Central memory CD4-positive, alpha-beta T cell (primary cell): ENCODE results near the gene FOXP1.

ENCODE experiments used
- DNase-seq: peaks from one replicate; pipeline ENCODE4 v3.0.0; 2022
- total RNA-seq, 3 experiments: gene quantifications; one replicate each; lab custom pipeline; 2026; lab: John Stamatoyannopoulos, UW

FOXP1 gene
- total RNA-seq: 192 to 343 (median 202) reads per million in 3 experiments

DNA sequence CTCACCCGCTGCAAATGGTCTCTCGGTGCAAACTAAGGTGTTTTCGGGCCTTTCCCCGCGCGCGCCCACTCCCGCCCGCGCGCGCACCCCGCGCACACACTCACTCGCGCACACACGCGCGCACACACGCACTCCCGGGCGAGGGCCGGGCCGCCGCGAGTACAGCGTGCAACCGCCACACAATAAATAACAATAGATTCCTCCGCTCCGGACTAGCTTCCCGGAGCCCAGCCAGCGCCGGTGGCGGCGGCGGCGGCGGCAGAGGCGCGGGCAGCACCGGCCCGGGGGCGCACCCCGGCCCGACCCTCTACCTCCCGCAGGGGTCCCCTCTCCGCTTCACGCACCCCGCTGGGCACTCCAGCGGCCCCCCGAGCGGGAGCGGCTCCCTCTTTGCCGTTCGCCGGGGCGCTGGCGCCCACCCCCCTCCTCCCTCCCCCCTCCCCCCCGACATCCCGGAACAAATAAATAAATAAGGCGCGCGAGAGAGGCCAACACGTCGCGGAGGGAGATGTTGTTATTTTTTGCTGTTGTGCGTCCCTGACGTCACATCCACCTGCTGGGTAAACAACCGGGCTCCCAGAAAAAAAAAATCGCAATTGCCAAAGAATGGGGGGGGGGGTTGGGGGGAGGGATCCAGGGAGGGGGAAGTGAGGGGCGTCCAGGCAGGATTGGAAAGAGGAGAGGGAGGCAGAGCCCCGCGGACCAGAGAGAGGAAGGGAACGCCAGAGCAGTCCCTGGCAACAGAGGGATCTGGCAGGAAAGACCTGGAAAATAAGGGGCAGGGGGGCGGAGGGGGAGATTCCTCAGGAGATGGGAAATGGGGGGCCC is at the start of gene FOXP1:
TSS of gene FOXP1 (minus strand) at position 163 of the 828 bp plus-strand sequence. CDS start 385,347 bp downstream, outside the sequence.
- peak; percentile 67 for DNase-seq

GRCh38 chr3:71629711-71630110 is 46.2 kb upstream of the FOXP1 start:
- no peak for DNase-seq

DNA sequence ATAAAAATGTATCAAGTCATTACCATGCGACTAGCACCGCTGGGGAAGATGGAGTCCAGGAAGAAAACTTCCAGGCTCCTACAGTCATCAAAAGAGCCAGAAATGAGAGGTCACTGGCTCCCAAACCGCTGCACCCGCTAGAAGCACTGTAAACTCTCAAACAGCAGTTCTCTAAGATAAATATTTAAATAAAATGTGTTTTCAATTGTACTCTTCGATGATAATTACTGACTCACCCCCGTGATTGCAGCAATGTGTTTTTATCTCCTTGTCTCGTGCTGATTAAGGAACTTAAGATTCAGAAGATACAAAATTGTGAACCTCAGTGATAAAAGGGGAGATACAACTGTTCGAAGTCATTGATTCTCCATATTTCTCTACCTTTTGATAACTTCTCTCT is 45.8 kb upstream of the FOXP1 start:
- DNase-seq: no peak

- no peak for DNase-seq
Observed at GRCh38 chr3:71628522-71628921, 45.0 kb upstream of the FOXP1 start.

DNA sequence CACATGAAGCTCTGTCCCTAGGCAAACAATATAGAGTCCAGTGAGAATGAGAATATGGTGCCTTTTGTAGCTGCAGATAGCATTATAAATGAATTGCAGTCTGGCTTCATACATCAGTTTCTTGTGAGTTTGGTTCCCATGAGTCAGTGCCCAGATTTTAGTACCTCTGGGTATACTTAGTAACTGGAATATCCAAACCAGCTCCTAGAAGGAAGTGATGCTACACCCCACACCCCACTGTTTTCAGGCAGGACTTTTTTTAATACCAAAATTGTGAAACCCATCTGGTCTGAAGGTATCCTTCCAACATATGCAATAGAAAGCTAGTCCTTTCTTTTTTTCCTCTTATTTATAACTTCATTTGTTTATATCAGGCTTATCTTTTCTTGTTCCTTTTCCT is 42.1 kb upstream of the FOXP1 start:
- no peak for DNase-seq

GRCh38 chr3:71621825-71622537 is 38.5 kb upstream of the FOXP1 start:
- DNase-seq: no peak

DNA sequence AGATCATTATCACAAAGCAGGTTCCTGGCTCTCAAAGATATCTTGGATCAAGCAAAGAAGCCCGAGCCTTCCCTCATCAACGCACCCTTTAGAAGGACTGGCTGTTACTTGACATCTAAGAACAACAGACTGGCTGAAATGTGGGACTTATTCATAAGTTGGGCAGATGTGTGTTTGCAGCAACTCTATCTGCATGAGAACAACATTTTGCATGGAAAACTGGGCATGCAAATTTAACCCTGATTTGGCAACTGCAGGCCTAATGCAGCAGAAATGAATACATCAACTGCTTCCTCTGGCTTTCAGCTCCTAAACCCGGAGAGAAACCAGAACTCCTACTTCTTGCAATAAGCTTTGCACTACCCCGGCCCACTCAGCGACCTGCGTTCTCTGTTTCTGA is 35.0 kb upstream of the FOXP1 start:
- no peak for DNase-seq

DNA sequence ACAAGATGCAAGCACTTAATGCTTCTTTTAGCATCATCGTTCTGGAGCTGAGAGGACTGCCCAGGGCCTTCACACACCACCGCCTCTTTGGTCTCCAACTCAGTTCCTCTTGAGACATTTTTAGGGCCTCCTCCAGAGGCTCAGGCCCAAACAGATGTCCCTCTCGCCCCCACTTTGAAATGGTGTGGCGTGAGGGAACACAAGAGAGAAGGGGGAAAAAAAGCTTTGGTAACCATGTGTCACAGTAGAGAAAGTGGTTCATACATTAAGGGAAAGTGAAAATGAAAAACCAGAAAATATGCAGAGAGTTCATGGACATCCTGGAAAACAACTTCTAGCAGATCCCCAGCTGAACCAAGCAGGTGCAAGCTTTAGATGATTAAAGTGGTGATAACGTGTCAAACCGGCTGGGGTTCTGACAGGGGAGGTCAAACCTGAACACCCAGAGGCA is 33.1 kb upstream of the FOXP1 start:
- no peak for DNase-seq

- no peak for DNase-seq
Observed at GRCh38 chr3:71614869-71615268, 31.3 kb upstream of the FOXP1 start.

- DNase-seq: no peak
Observed at GRCh38 chr3:71614426-71614825, 30.9 kb upstream of the FOXP1 start.

GRCh38 chr3:71611099-71611498 is 27.6 kb upstream of the FOXP1 start:
- no peak for DNase-seq

- DNase-seq: no peak
Observed at GRCh38 chr3:71607364-71607763, 23.8 kb upstream of the FOXP1 start.

- no peak for DNase-seq
Observed at GRCh38 chr3:71606582-71606981, 23.1 kb upstream of the FOXP1 start.

DNA sequence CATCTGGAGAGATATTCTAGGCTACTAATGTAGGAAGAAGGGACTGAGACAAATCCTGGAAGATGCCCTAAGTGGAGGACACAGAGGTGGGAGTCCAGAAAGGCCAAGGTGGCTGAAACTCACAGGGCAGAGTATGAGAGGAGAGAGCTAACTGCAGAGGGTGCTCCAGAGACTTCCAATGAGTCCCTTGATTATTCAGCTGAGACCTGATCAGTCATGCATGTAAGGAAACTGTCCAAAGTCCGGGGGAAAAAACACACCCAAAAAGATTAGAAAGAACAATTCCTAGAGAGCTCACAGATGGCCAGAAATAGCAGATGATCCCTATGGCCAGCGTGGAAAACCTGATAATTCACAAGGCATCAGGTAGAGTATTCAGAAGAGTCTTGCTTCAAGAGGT is 18.7 kb upstream of the FOXP1 start:
- DNase-seq: no peak

DNA sequence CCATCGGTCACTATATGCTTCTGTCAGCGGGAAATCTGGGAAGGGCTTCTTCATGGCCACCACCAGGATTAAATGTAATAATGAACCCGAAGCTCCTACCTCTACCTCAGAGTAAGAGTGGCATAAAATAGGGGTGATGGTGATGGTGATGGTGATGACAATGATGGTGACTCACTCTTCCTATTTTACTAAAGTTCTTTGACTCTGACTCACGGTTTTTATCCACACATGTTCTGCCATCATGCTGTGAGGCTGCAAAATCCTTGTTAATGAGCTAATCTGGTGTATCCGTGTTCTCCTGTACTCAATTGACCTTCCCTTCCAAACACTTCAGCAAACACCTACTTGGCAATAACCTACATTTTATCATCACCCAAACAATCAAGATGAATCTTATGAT is 18.3 kb upstream of the FOXP1 start:
- DNase-seq: no peak

GRCh38 chr3:71600646-71601288 is 17.2 kb upstream of the FOXP1 start:
- no peak for DNase-seq

DNA sequence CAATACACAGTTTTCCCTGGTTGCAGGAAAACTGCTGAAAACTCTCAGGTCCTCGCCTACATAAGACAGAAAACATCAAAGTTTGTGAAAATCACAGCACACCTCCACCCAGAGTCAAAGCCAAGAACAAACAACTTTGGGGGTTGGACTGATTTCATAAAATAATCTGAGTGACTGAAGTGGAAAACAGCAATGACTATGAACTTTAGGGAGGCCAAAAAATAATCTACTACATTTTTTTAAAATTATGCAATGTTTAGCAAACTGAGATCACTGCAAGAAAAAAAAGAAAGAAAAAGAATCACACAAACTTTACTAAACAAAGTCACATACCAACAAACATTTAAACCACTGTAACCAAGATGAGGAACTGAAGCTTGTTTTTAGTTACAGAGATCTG is 15.9 kb upstream of the FOXP1 start:
- DNase-seq: no peak

DNA sequence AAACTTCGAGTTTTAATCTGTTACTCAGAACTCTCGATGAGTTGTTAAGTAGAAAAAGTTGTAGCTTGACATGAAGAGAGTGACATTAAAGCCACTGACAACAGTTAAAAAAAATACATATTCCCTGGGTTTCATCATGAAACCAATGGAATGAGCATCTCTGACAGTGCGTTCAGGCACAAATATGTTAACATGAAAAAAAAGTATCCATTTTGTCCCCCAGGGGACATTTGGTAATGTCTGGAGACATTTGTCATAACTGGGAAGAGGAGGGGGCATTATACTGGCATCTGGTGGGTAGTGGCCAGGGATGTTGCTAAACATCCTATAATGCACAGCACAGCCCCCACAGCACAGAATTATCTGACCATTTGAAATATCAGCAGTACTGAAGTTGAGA is 14.8 kb upstream of the FOXP1 start:
- DNase-seq: no peak

DNA sequence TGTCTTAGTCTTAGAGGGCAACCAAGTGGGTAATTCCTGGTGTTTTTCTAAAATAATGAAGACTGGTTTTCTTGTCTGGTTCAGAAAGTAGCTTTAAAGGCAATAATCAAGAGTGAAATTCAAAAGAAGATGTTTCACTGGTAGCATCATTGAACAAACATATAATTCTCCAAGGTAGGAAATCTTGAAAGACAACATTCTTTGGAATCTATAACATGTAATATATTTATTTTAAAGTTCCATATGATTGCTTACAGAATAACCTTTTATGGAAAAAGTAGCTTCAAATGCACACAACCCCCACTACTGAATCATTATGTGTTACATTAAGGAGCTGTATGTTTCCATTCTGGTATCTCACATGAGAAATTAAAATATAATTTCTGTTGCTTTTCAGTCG is 13.8 kb upstream of the FOXP1 start:
- DNase-seq: no peak

GRCh38 chr3:71593106-71593505 is 9.6 kb upstream of the FOXP1 start:
- DNase-seq: no peak

- no peak for DNase-seq
Observed at GRCh38 chr3:71591101-71591500, 7.6 kb upstream of the FOXP1 start.

GRCh38 chr3:71589132-71589531 is 5.6 kb upstream of the FOXP1 start:
- no peak for DNase-seq

DNA sequence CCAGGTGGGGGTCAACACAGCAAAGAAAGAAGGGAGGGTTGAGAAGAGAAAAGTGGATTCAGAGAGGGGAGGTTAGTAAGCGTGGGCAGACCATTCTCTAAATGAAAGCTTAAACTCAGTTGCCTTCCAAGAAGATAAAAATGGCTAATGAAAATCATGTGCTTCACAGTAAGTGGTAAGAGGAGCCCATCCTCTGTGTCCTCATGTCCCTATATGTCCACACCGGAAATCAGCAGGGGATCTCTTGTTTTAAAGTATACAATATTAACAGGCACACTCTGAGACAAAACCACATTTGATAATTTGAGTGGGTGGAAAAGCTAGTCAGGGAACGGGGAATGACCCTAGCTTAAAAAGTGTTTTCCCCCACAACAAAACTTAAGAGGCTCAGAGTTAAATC is 4.4 kb upstream of the FOXP1 start:
- DNase-seq: no peak

GRCh38 chr3:71586810-71587242 is 3.3 kb upstream of the FOXP1 start:
- no peak for DNase-seq
